Measurements from ENCODE around the gene LMAN2L.

The LMAN2L gene

DNA sequence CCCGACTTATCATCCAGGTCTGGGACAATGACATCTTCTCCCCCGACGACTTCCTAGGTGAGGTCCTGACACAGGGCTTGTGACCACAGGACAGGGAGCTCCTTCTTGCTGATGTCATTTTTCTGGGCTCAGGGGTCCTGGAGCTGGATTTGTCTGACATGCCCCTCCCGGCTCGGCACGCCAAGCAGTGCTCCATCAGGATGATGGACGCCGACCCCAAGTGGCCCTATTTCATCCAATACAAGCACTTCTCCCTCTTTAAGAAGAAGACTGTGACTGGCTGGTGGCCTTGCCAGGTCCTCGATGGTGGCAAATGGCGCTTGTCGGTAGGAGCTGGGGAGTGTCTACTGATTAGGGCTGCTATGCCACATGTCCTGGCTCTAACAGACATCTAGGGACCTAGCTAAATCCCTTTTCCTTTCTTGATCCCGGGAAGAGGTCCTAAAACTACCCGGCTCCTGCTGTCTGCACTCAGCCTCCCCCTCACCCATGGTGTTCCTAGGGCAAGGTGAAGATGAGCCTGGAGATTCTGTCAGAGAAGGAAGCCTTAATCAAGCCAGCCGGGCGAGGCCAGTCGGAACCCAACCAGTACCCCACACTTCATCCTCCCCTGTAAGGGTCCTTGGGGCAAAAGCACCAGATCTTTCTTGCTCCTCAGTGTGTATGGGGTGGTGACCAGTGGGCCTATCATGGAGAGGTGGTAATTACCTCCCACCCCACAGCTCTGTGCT is 36.7 kb downstream of the LMAN2L start:
- no peak for DNase-seq

GRCh38 chr2:96702098-96702785 is 37.6 kb downstream of the LMAN2L start:
- DNase-seq = peak; percentile 1

- no peak for DNase-seq
Measured at GRCh38 chr2:96701636-96702035, 38.2 kb downstream of the LMAN2L start.

- no peak for DNase-seq
Measured at GRCh38 chr2:96700086-96700485, 39.8 kb downstream of the LMAN2L start.

DNA sequence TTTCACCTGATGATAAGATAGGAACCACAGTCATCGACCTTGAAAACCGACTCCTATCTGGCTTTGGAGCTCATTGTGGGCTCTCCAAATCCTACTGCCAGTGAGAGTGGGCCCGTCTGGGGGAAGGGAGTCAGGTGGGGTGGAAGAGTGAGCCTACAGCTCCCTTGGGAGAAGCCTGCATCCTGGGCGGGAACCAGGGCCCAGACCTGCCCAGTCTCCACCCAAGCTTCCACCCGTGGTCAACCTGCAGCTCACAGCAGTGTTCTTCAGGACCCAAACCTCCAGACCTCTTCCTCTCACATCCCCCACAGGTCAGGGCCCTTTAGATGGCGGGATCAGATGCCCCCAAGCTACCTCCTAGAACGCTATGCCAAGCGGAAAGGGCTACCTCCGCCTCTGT is 40.2 kb downstream of the LMAN2L start:
- no peak for DNase-seq

DNA sequence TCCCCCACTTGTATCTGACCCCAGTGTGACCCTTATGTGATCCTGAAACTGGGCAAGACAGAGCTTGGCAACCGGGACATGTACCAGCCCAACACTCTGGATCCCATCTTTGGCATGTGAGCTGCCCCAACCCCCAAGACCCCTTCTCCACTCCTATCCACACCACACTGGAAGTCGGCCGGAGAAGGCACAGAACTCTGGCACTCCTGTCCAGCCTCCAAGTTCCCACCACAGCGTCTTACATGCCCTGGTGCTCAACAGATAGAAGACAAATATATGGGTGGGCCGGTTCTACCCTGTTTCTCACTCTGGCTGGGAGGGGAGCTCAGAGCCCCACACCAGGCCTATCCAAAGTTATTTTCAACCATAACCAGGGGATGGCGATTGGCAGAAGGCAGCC is 40.8 kb downstream of the LMAN2L start:
- DNase-seq = no peak

DNA sequence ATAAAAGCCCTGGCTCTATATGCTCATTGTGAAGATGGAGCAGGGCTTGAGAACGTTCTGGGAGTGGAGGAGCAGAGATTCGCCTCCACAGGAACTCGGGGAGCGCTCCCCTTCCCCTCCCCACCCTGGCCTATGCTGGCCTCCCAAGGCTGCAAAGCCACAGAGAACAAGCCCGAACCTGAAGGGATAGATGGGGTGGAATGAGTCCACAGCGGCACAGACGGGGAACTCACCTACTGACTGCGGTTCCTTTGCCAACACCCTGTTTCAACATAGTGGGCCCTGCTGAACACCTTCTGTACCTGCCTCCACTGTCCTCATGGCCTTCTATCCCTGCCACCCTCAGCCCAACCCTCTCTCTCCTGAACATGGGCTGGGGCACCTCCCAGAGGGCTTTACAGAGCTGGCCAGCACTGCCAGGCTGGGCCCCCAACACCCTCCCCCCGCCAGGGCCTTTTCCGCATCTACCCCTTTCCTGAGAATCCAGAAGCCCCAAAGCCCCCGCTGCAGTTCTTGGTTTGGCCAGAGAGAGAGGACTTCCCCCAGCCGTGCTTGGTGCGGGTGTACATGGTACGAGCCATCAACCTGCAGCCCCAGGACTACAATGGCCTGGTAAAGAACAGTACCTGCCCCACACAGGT is 41.5 kb downstream of the LMAN2L start:
- no peak for DNase-seq

DNA sequence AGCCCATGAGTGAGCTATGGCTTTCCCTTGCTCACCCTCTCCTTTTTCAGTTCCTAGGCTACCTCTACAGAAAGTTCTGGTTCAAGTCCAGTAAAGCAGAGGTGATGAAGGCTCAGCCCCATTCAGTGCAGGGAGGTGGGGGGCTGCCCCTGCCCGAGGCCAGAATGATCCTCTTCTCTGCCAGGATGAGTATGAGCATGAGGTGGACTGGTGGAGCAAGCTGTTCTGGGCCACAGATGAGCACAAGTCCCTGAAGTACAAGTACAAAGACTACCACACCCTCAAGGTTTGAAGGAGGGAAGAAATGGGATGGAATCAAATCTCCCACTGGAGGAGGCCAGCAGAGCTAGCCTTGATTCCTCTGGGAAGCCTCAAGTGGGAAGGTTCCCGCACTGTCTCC is 42.4 kb downstream of the LMAN2L start:
- no peak for DNase-seq

- DNase-seq = no peak
Measured at GRCh38 chr2:96695602-96696001, 44.3 kb downstream of the LMAN2L start.

DNA sequence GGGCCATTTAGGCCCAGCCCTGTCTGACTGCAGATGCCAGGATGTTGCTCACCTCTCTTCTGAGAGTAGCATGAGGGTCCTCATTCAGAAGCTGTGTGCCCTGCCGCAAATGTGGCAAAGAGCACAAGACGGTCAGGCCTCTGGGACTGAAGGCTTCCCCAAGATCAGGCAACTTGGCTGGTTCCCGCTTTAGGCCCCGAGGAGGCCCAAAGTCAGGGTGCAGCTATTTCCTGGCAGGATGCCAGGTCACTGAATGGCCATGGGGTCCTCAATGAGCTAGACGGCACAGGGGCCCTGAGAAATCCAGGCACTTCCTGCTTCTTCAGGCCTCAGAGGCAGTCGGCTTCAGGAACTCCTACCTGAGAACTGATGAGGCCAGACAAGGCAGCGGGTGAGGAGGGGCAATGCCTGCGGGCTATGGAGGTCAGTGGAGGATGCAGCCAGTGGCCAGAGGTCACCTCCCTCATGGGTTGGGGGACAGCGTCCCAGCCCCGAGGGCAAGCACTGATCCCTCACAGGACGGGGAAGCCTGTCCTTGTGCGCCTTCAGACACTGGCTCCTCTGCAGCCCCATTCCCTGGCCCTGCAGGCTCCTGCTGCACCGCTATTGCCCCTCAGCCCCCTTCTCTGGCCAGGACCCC is 44.9 kb downstream of the LMAN2L start:
- DNase-seq = no peak

DNA sequence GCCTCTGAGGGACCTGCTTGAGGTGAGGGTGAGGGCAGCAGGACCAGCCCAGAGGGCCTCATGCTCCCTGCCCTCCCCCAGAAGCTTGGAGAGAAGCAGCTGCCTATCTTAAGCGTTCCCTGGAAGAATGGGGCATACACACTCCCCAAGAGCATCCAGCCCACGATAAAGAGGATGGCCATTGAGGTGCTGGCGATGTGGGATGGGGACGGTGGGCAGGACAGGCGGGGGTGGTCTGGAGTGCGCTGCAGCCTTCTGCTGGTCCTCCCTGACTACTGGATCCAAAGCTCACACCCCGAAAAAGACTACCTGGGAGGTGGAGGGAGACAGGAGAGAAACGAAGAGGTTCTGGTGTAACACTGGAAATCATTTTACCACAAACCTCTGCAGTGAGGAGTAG is 45.6 kb downstream of the LMAN2L start:
- DNase-seq = no peak

DNA sequence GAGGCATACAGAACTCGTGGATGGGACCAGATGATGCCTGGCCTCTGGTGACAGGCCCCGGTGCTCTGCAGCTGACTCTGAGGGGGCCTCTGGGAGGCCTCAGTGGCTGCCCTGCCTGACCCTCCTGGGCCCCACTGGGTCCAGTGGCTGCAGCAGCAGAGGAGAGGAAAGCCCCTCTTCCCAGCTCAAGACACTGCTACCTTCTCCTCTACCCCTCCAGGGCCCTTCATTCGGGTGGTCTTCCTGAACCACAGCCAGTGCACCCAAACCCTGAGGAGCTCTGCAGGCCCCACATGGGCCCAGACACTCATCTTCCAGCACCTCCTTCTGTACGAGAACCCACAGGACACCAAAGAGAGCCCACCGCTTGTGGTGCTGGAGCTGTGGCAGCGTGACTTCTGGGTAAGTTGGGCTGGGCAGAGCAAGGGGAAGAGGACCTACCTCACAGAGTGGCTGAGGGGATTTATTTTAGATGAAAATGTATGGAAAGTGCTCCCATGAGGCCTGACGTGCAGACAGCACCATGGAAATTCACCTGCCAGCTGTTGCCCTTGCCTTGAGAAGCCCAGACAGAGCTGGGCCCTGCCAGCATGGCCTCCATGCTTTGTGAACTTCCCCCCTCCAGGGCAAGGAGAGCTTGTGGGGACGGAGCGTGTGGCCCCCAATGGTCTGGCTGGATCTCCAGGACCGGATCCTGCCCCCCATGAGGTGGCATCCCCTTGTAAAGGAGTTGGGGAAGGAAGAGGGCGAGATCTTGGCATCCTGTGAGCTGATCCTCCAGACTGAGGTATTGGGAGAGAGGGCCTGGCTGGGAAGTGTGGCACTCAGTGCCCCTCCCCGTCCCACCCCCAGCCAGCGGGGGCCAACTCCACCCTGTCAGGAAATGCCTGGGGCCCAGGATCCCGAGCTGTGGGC is 46.3 kb downstream of the LMAN2L start:
- DNase-seq = no peak

DNA sequence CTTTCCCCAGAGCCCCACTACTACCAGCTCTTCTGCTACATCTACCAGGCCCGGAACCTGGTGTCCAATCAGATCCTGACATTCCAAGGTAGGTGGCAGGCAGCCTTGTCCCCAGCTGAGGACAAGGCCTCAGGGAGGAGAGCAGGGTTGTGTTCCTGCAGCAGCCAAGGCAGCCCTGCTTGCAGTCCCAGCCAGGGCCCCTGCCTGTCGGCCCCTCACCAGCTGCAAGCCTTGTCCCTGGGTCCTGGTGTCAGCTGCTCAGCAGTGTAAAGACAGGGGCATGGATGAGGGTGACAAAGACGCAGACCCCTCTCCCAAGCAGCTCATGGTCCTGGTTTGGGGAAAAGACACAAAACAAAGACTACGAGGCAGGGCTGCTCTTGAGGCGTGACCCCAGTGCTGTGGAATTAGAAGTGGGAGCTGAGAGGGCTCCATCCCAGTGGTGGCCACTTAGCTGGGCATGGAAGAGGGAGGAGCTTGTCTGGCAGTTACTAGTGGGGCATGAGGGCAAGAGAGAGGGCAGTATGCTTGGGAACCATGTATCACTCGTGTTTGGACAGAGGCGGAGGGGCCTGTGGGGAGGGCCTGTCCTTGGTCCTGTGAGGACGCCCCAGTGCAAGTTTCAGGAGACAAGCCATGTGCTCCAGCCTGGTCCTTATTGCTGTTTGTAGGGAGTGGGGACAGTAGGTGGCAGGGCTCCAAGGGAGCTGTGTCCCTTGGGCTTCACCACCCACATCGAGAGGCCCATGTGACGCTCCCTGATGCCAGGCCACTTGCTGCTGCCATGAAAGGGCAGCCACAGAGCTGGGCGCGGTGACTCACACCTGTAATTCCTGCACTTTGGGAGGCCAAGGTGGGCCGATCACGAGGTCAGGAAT is 47.5 kb downstream of the LMAN2L start:
- DNase-seq = no peak

DNA sequence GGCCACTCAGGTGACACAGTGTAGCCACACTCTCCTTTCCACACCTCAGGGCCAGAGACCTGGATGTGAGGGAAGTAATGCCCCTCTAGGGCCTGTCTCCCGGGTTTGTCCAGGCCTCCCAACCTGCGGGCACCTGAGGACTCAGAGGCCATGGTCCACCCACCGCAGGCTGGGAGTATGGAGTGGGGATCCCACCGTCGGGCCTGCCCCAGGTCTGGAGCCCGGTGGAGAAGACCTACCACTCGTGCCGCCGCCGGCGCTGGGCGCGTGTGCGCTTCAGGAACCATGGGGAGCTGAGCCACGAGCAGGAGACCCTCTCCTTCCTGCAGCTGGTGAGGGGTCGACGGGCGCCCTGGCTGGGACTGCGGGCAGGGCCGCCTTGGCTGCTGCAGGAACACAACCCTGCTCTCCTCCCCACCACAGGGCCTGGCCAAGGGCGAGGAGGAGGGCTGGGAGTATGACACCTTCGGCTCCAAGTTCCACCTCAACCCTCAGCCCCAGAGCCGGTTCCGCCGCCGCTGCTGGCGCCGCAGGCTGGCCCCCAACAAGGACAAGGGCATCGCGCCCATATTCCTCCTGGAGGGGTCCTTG is 48.7 kb downstream of the LMAN2L start:
- DNase-seq = no peak

- no peak for DNase-seq
Measured at GRCh38 chr2:96690306-96691021, 49.4 kb downstream of the LMAN2L start.

GRCh38 chr2:96689431-96689991 is 50.4 kb downstream of the LMAN2L start:
- no peak for DNase-seq

DNA sequence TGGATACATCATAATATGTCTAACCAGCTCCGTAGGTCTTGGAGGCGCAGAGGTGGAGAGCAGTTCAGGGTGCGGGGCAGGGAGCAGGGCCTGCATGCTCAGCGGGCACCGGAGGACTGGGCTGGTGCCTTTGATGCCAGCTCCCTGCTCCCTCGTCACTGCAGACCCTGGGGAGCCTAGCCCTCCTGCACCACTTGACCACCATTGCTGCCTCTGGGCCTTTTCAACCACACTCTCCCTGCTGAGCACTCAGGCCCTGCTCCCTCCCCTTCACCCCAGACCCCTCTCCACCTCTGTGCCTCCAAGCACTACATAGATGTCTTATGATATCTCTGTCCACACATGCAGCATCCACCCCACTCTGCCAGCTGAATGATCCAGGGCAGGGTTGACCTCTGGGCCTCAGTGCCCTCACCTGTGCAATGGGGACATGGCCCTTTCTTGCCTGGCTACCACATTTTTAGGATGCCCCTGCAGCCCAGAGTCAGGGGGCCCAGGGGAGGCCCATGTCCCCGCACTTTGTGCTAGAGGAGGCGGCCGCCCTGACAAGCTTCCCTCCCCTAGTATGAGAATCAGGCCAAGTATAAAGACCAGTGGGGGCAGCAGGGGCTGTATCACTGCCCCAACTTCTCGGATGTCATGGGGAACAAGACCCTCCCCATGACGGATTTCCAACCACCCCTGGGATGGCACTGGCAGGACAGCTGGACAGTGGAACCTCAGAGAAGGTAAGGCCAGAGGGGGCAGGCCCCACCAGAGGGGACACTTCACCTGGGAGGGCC is 51.0 kb downstream of the LMAN2L start:
- no peak for DNase-seq

- no peak for DNase-seq
Measured at GRCh38 chr2:96687711-96688640, 51.9 kb downstream of the LMAN2L start.

Data from NCI-H69 (cell line).